ENCODE results near the gene CTNNA2. TPM values are rescaled to one million over a fixed set of nuclear protein-coding genes. Genes with fewer than 3 reads are reported as not detected.

CTNNA2 gene
- total and polyA plus RNA-seq, 9 of the 15 experiments (the other 6 are each of a cell fraction or from before 2014, with no cell fraction given) = 0.03 to 0.40 (median 0.15) TPM

GRCh38 chr2:80429251-80429650, 916.4 kb downstream of the CTNNA2 start (continued):
- TF ChIP-seq REST (IDR thresholded peaks at IDR 0.05; ENCODE audit: borderline replicate concordance) (peak; percentile 72; the same call in 1 of the 2 replicates), REST (CRISPR knock-in tag; IDR thresholded peaks at IDR 0.05; ENCODE audit: low read depth) (no peak), BMI1 (IDR thresholded peaks at IDR 0.05; ENCODE audit: low read length) (no peak), THRB (CRISPR knock-in tag; conservative IDR thresholded peaks at IDR 0.05) (no peak), ZBTB43 (CRISPR knock-in tag; IDR thresholded peaks at IDR 0.05) (no peak), HES1 (IDR thresholded peaks at IDR 0.05; ENCODE audit: low read depth) (no peak)

Data from K562 (cell line).